Measurements from ENCODE around the gene ANKRD13B.
A peak's percentile ranks its signal among the peaks of the same experiment; 100 is the strongest.

Gene ANKRD13B

GRCh38 chr17:29625037-29625750 lies 32.3 kb downstream of the ANKRD13B start:
- DNase-seq (ENCODE audit: low read depth): peak; percentile 70
- TF ChIP-seq CTCF (IDR thresholded peaks at IDR 0.05; ENCODE audit: insufficient read depth, low read depth, low read length, missing control alignments): no peak
- no peak overlapping the region for H3K4me3 ChIP-seq (ENCODE audit: low read length)

GRCh38 chr17:29627951-29628350 lies 35.0 kb downstream of the ANKRD13B start:
- TF ChIP-seq CTCF (IDR thresholded peaks at IDR 0.05; ENCODE audit: insufficient read depth, low read depth, low read length, missing control alignments): no peak
- no peak overlapping the region for H3K4me3 ChIP-seq (ENCODE audit: low read length)
- DNase-seq (ENCODE audit: low read depth): no peak

GRCh38 chr17:29628644-29629043 lies 35.7 kb downstream of the ANKRD13B start:
- no peak overlapping the region for H3K4me3 ChIP-seq (ENCODE audit: low read length)
- no peak for TF ChIP-seq CTCF (IDR thresholded peaks at IDR 0.05; ENCODE audit: insufficient read depth, low read depth, low read length, missing control alignments)
- no peak for DNase-seq (ENCODE audit: low read depth)

- no peak overlapping the region for H3K4me3 ChIP-seq (ENCODE audit: low read length)
- DNase-seq (ENCODE audit: low read depth): no peak
- no peak for TF ChIP-seq CTCF (IDR thresholded peaks at IDR 0.05; ENCODE audit: insufficient read depth, low read depth, low read length, missing control alignments)
Observed at GRCh38 chr17:29629839-29630238, 36.9 kb downstream of the ANKRD13B start.

GRCh38 chr17:29630630-29631193 lies 37.8 kb downstream of the ANKRD13B start:
- DNase-seq (ENCODE audit: low read depth): no peak
- H3K4me3 ChIP-seq (ENCODE audit: low read length): no peak overlapping the region
- no peak for TF ChIP-seq CTCF (IDR thresholded peaks at IDR 0.05; ENCODE audit: insufficient read depth, low read depth, low read length, missing control alignments)

- no peak for TF ChIP-seq CTCF (IDR thresholded peaks at IDR 0.05; ENCODE audit: insufficient read depth, low read depth, low read length, missing control alignments)
- no peak for DNase-seq (ENCODE audit: low read depth)
- H3K4me3 ChIP-seq (ENCODE audit: low read length): no peak overlapping the region
Observed at GRCh38 chr17:29633886-29634285, 41.0 kb downstream of the ANKRD13B start.

- DNase-seq (ENCODE audit: low read depth): peak; percentile 71
- no peak overlapping the region for H3K4me3 ChIP-seq (ENCODE audit: low read length)
- no peak for TF ChIP-seq CTCF (IDR thresholded peaks at IDR 0.05; ENCODE audit: insufficient read depth, low read depth, low read length, missing control alignments)
Observed at GRCh38 chr17:29640413-29640812, 47.5 kb downstream of the ANKRD13B start.
